Effector memory CD8-positive, alpha-beta T cell (primary cell): ENCODE results near the gene PRKCB.
"Not testable (repeated sequence)": the region's sequence is repeated elsewhere in the genome, so short reads cannot be mapped to it uniquely, and the experiment has no call there.

Experiments used
- ATAC-seq: fragments of 150-1000 bp; cut with Tn5 transposase; replicated peaks from 2 replicates; pipeline ENCODE4 v1.10.0; 2021; ENCODE audit warnings: mild to moderate bottlenecking, moderate library complexity
- DNase-seq, 3 experiments: peaks; one replicate each; pipeline ENCODE4 v3.0.0; 2021
- H3K27ac Mint-ChIP-seq, 2 donors: one replicate each; pipeline ENCODE4 v1.8.0; 2022; ENCODE audit warnings: mild to moderate bottlenecking in 2 of 2, mixed read lengths in 2 of 2, moderate library complexity in 2 of 2
- H3K27me3 Mint-ChIP-seq, 2 donors: one replicate each; pipeline ENCODE4 v1.8.0; 2022; ENCODE audit warnings: mixed read lengths in 2 of 2
- H3K36me3 Mint-ChIP-seq: one replicate; pipeline ENCODE4 v1.8.0; 2022; ENCODE audit warnings: mild to moderate bottlenecking, moderate library complexity, mixed read lengths; ENCODE audit not compliant: insufficient read depth
- H3K4me1 Mint-ChIP-seq, 2 donors: one replicate each; pipeline ENCODE4 v1.8.0; 2022; ENCODE audit warnings: low read depth in 2 of 2, mixed read lengths in 2 of 2
- H3K4me3 Mint-ChIP-seq, 2 donors: one replicate each; pipeline ENCODE4 v1.8.0; 2022; ENCODE audit warnings: mild to moderate bottlenecking in 2 of 2, mixed read lengths in 2 of 2, moderate library complexity in 2 of 2
- H3K9me3 Mint-ChIP-seq, 2 donors: one replicate each; pipeline ENCODE4 v1.8.0; 2022; ENCODE audit warnings: mixed read lengths in 2 of 2

PRKCB gene

DNA sequence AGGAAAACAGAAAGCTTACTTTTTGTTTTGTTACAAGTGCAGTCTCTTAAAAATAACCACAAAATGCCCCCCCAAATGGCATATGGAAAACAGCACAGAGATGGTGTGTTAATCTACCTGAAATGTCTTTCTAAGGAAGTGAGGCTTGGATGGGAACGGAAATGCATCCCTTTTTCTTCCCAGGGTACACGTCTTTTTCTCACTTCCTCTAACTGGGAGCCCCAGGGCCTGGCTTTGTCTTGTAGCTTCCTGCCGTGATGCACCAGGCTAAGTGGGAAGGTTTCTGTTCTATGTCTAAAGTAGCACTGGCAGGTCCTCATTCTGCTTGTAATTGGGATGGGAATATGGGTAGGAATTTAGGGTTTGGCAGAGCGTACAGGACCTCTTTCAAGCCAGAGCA, 367.9 kb downstream of the PRKCB start:
- peaks cover 29% of the 10 kb centered on the region for H3K36me3 Mint-ChIP-seq
- no peaks in the 10 kb centered on the region for H3K27me3 Mint-ChIP-seq
- H3K4me1 Mint-ChIP-seq = peaks cover 5 to 6% of the 10 kb centered on the region in 2 donors
- no peak overlapping the region for H3K4me3 Mint-ChIP-seq
- H3K27ac Mint-ChIP-seq = peak overlapping the region in 1 of 2 donors; percentile 83
- DNase-seq (no peak), ATAC-seq (no peak)
- H3K9me3 Mint-ChIP-seq = no peaks in the 10 kb centered on the region

DNA sequence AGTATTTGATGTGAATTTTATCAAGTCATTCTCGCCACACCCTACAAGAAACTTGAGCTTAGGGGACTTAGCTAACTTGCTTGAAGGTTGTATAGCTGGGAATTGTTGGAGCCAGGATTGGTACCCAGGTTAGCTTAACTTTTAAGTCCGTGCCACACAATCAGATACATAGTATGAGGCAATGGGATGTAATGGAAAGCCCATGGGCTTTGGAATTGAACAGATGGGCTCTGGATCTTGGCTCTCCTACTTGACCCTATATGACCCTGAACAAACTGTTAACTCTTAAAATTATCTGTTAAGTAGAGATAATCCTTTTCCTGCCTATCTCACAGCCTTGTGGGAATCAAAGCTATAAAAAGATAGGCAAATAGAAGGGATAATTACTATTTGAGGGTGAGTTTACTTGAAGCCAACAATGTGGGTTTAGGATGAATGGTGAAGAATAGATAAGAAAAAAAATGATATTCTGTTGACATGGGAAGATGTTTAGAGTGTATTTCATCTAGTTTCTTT, 368.4 kb downstream of the PRKCB start:
- H3K27me3 Mint-ChIP-seq = no peaks in the 10 kb centered on the region
- peak overlapping the region in 1 of 2 donors; percentile 83 for H3K27ac Mint-ChIP-seq
- ATAC-seq (no peak), DNase-seq (no peak)
- H3K9me3 Mint-ChIP-seq = no peaks in the 10 kb centered on the region
- no peak overlapping the region for H3K4me3 Mint-ChIP-seq
- H3K4me1 Mint-ChIP-seq = peaks cover 3 to 6% of the 10 kb centered on the region in 2 donors
- H3K36me3 Mint-ChIP-seq = peaks cover 27% of the 10 kb centered on the region

DNA sequence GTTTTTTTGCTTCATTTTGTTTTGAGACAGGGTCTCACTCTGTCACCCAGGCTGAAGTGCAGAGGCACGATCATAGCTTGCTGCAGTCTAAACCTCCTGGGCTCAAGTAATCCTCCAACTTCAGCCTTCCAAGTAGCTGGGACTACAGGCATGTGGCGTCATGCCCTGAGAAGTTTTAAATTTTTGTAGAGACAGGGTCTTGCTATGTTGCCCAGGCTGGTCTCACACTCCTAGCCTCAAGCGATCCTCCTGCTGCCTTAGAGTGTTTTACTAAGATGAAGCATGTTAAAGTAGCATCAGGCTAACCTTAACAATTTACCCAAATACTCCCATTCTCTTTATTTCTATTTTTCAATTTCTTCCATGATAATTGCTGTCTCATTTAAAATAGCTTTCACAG, 371.1 kb downstream of the PRKCB start:
- H3K27ac Mint-ChIP-seq = peak overlapping the region in 1 of 2 donors; percentile 15
- H3K4me1 Mint-ChIP-seq = peaks cover 3 to 6% of the 10 kb centered on the region in 2 donors
- no peak overlapping the region for H3K4me3 Mint-ChIP-seq
- H3K36me3 Mint-ChIP-seq = peaks cover 40% of the 10 kb centered on the region
- H3K9me3 Mint-ChIP-seq = no peaks in the 10 kb centered on the region
- no peaks in the 10 kb centered on the region for H3K27me3 Mint-ChIP-seq
- ATAC-seq = no peak
- DNase-seq = no peak

DNA sequence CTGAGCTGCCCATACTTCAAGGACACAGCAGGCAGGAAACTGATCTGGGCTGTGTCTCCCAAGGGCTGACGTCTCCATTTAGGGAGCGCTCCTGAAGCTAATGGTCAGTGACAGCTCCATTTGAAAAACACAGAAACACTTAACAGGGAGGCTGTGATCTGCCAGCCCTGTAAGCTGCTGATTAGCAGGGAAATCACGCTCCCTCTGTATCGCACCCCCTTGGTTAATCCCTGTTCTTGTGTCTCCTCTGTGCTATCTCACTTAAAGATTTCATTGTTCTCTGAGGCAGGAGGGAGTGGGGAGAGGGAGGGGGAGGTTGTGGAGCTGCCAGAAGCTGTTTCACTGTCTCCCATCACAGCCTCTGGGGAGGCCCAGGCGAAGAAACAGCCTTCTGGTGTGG, 372.9 kb downstream of the PRKCB start:
- peaks cover 46% of the 10 kb centered on the region for H3K36me3 Mint-ChIP-seq
- H3K27ac Mint-ChIP-seq = no peak overlapping the region
- peaks cover 0 to 3% of the 10 kb centered on the region in 2 donors for H3K4me1 Mint-ChIP-seq
- no peaks in the 10 kb centered on the region for H3K27me3 Mint-ChIP-seq
- no peaks in the 10 kb centered on the region for H3K9me3 Mint-ChIP-seq
- DNase-seq (no peak), ATAC-seq (no peak)
- H3K4me3 Mint-ChIP-seq = no peak overlapping the region

DNA sequence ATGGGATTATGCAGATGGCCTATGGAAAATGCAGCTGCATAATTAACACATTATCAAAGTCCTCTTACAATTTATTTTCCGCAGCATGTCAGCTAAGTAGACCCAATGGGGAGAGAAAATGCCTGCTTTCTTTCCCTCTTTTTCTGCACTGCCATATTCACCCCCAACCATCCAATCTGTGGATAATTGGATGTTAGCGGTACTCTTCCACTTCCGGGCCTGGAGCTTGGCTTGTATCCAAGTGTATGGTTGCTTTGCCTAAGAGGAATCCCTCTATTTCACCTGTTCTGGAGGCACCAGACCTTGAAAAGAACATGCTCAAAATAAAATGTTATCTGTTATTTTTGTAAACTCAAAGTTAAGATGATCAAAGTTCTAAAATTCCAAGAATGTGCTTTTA, 379.2 kb downstream of the PRKCB start:
- no peaks in the 10 kb centered on the region for H3K27me3 Mint-ChIP-seq
- peaks cover 62% of the 10 kb centered on the region for H3K36me3 Mint-ChIP-seq
- H3K9me3 Mint-ChIP-seq = no peaks in the 10 kb centered on the region
- H3K27ac Mint-ChIP-seq = no peak overlapping the region
- ATAC-seq (no peak), DNase-seq (no peak)
- H3K4me1 Mint-ChIP-seq = no peaks in the 10 kb centered on the region
- no peak overlapping the region for H3K4me3 Mint-ChIP-seq

DNA sequence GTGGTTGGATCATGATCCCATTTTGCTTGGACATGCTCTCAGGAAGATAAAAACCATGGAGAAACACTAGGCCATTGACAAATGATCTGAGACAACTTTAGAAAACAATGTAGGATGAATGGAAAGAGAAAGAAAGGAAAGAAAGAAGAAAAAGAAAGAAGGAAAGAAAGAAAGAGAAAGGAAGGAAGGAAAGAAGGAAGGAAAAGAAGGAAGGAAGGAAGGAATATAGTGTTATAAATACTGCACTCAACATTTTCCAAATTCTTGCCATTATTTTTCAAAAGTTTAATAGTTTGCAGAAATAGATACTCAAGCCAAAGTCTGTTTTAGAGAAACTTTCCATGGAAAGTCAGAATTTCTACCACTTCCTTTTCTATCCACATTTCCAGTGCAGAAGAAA, 381.2 kb downstream of the PRKCB start:
- Mint-ChIP-seq H3K4me1 (no peaks in the 10 kb centered on the region), H3K27ac (peak overlapping the region in 1 of 2 donors; percentile 1), H3K27me3 (no peaks in the 10 kb centered on the region), H3K4me3 (no peak overlapping the region), H3K36me3 (peaks cover 59% of the 10 kb centered on the region), H3K9me3 (peaks cover 4 to 5% of the 10 kb centered on the region in 2 donors)
- DNase-seq (no peak), ATAC-seq (no peak)

DNA sequence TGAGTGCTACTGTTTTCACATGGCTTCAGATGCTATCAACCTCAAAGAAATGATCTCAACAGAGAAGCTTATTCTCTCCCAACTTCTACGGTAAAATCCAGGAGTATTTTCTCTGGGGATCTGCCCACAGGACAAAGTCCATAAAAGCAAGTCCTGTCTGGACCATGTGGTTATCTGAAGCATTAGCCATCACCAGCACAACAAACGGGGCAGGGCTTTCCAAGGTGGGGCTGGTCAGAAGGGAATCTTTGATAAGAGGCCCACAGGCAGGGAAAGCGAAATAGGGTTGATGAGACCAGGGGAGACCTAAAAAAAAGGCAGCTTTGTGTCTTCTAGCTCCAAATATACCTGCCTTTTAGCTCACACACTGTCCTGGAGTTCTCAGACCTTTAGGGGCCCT, 381.7 kb downstream of the PRKCB start:
- peak overlapping the region in 1 of 2 donors; percentile 16 for H3K27ac Mint-ChIP-seq
- no peaks in the 10 kb centered on the region for H3K27me3 Mint-ChIP-seq
- DNase-seq (no peak), ATAC-seq (no peak)
- H3K36me3 Mint-ChIP-seq = peaks cover 54% of the 10 kb centered on the region
- no peak overlapping the region for H3K4me3 Mint-ChIP-seq
- no peaks in the 10 kb centered on the region for H3K4me1 Mint-ChIP-seq
- peaks cover 4 to 7% of the 10 kb centered on the region in 2 donors for H3K9me3 Mint-ChIP-seq

DNA sequence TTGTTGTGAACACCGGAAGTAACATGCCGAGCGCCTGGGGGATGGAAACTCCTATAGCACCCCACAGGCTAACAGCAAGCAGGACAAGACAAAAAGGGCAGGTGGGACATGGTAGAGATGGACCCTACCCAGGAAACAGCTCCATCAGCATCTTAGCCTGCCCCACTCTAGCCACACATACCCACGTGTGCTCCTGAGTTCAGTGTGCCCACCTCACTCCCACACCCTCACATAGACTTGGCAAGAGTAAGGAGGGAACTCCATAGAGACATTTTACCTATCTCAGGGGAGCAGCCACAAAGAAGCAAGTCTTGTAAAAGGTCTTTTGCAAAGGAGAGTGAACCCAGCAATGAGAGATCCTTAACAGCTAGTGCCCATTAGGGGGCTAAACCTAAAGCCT, 382.5 kb downstream of the PRKCB start:
- DNase-seq (no peak), ATAC-seq (no peak)
- Mint-ChIP-seq H3K4me3 (no peak overlapping the region), H3K27ac (peak overlapping the region in 1 of 2 donors; percentile 16), H3K27me3 (no peaks in the 10 kb centered on the region), H3K9me3 (peaks cover 4 to 7% of the 10 kb centered on the region in 2 donors), H3K36me3 (peaks cover 52% of the 10 kb centered on the region), H3K4me1 (no peaks in the 10 kb centered on the region)

DNA sequence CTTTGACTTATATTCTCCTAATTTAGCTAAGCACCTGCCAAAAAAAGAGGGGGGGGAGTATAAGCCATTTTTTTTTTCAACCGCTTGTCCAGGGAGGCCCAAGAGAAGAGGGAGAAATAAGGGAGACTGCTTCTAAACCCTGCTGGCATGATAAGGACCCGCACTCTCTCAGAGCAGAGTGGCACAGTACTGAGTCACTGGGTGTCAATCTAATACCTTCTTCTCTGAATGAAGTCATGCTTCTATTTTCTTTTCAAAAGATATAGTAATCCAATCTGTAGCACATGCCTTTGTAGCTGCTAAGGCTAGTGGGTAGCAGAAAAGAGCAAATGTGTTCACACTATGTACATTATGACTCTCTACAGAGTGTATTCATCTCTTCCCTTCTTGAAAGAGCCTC, 385.4 kb downstream of the PRKCB start:
- Mint-ChIP-seq H3K27me3 (no peaks in the 10 kb centered on the region), H3K4me3 (no peak overlapping the region), H3K36me3 (peaks cover 33% of the 10 kb centered on the region), H3K4me1 (no peaks in the 10 kb centered on the region), H3K27ac (no peak overlapping the region), H3K9me3 (peaks cover 4 to 7% of the 10 kb centered on the region in 2 donors)
- ATAC-seq (no peak), DNase-seq (no peak)

DNA sequence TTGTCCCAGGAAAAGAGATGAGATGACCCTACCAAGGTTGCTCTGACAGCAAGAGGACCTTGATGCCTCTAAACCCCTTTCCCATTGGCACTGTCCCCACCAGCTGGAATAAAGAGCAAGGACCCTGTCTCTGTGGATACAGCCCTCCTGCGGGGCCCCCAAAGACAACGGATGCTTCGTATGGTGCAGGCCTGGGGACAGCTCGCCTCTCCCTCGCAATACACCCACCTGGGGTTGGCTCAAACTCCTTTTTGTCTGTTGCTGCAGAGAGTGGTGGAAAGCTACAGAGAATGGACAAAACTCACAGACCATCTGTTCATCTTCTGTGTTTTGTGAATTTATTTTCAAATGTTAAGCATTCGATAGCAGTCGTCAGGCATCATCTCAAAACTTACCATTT, 392.7 kb downstream of the PRKCB start:
- H3K9me3 Mint-ChIP-seq = no peaks in the 10 kb centered on the region
- H3K4me1 Mint-ChIP-seq = no peaks in the 10 kb centered on the region
- no peak overlapping the region for H3K4me3 Mint-ChIP-seq
- no peak overlapping the region for H3K27ac Mint-ChIP-seq
- ATAC-seq = no peak
- no peaks in the 10 kb centered on the region for H3K36me3 Mint-ChIP-seq
- peaks cover 0 to 9% of the 10 kb centered on the region in 2 donors for H3K27me3 Mint-ChIP-seq
- DNase-seq = no peak

DNA sequence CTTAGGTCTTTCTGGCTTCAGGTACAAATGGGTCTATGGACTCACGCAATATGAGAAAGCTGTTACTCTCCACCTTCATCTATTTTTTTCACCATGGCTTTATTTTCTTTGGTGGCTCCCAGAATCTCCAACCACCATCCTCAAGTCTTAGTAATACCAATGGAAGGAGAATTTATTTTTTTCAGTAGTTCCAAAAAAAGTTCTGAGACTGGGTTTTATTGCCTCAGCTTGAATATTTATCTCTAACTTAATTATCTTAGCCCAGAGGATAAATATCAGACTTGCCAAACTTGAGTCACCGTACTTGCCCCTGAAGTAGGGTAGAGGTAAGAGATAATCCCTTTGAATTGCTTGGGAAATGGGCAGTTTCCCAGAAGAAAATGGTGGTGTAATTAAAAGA, 397.2 kb downstream of the PRKCB start:
- H3K4me3 Mint-ChIP-seq = no peak overlapping the region
- DNase-seq (no peak), ATAC-seq (no peak)
- H3K27ac Mint-ChIP-seq = no peak overlapping the region
- peaks cover 21 to 34% of the 10 kb centered on the region in 2 donors for H3K27me3 Mint-ChIP-seq
- no peaks in the 10 kb centered on the region for H3K4me1 Mint-ChIP-seq
- H3K36me3 Mint-ChIP-seq = no peaks in the 10 kb centered on the region
- peaks cover 0 to 2% of the 10 kb centered on the region in 2 donors for H3K9me3 Mint-ChIP-seq

DNA sequence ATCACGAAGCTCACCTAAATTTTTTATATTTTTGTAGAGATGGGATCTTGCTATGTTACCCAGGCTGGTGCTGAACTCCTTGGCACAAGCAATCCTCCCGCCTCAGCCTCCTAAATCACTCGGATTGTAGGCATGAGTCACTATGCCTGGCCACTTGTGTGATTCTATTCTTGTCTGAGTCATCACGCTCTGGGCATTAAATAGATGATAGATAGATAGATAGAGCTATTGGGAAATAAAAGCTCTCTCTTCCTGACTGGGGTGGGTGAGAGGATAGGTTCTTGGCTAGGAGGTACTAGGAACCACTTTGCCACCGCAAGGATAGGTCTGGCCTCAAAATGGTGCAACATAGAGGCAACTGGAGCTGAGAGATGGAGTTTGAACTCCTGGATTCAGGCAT, 399.0 kb downstream of the PRKCB start:
- Mint-ChIP-seq H3K36me3 (no peaks in the 10 kb centered on the region), H3K27me3 (peaks cover 31 to 36% of the 10 kb centered on the region in 2 donors), H3K27ac (no peak overlapping the region), H3K9me3 (peaks cover 5 to 8% of the 10 kb centered on the region in 2 donors), H3K4me1 (no peaks in the 10 kb centered on the region), H3K4me3 (no peak overlapping the region)
- no peak for ATAC-seq
- DNase-seq = no peak

DNA sequence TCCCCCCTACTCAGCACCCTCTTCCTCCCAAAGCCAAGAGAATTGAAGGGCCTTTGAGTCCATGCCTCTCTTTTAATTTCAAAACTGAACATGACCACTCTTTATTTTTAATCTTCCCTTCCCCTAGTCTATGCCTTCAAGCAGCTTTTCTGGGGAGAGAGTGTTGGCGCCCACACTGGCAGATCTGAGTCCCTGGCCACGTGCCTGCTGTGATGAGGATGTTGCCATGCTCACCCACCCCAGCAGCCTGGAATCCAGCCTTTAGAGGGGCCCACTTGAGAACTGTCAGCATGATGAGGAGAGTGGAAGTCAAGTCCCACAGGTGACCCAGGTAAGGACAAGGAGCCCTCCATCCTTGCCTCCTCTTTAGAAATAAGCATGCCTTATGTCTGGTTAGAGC, 400.0 kb downstream of the PRKCB start:
- Mint-ChIP-seq H3K4me1 (no peaks in the 10 kb centered on the region), H3K27me3 (peaks cover 40 to 45% of the 10 kb centered on the region in 2 donors), H3K4me3 (no peak overlapping the region), H3K9me3 (peaks cover 5 to 10% of the 10 kb centered on the region in 2 donors), H3K27ac (no peak overlapping the region), H3K36me3 (no peaks in the 10 kb centered on the region)
- ATAC-seq (no peak), DNase-seq (no peak)

DNA sequence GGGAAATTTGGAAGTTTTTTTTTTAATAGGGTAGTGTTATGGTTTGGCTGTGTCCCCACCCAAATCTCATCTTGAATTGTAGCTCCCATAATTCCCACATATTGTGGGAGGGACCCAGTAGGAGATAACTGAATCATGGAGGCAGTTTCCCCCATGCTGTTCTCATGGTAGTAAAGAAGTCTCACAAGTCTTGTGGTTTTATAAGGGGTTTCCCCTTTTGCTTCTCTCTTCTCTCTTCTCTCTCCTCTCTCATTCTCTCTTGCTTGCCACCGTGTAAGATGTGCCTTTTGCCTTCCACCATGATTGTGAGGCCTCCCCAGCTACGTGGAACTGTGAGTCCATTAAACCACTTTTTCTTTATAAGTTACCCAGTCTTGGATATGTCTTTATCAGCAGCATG, 403.1 kb downstream of the PRKCB start:
- Mint-ChIP-seq H3K27me3 (peaks cover 46 to 56% of the 10 kb centered on the region in 2 donors), H3K9me3 (peaks cover 5 to 10% of the 10 kb centered on the region in 2 donors)
- not testable (repeated sequence) for DNase-seq, ATAC-seq, H3K4me3 Mint-ChIP-seq, H3K4me1 Mint-ChIP-seq, H3K36me3 Mint-ChIP-seq, H3K27ac Mint-ChIP-seq
